Measurements from ENCODE around the gene RASGRP2.

Gene RASGRP2

DNA sequence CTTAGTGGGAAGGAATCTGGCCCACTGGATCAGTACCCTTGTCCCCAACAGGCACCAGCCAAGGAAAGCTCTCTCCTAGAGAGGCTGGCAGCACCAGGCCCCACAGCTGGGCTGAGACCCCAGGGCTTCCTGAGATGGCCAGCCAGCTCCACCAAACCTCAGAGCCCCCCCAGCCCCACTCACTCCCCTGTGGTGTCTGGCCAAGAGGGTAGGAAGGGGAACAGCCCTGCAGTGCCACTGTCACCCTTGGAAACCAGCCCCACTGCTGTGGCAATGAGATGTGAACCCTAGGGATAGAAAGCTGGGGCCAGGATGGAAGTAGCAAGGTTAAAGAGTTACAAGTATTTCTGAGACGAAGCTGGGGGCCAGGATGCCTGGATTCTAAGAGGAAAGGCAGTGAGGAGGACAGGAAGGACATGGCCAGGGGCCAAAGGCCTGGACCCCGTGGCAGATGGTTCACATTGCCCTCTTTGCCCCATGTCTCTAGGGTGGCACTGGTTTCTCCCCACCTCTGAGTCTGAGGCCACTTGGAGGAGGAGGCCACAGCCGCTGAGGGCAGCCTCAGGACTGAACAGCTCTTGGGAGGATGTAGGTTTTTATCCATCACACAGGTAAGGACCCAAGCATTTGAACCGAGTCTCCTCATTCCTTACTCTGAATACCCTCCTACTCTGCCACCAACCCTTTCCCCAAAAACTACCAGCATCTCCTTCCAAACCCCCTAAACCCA lies 49.8 kb downstream of the RASGRP2 start:
- DNase-seq: no peak

DNA sequence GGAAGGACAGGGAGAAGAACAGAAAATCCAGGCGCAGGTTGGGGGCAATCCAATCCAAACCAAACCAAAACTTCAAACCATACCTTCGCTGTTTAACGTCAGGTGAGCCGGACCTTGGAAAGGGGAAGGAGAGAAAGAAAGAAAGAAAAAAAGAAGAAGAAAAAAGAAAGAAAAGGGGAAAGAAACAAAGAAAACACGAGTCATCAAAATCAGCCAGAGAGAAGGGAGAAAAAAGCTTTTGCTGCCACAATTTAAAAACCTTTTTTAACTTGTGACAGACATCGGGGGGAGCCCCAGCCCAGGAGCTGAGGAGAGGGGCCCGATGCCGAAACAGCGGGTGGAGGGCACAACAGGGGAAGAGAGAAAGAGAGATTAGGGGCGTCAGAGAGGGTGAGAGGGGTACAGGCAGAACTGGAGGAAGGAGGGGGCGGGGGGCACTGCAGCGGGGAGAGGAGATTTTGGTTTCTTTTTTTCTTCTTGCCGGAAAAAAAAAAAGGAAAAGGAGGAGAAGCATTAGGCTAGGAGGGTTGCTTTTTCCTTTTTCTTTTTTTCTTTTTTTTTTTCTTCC lies 51.1 kb downstream of the RASGRP2 start:
- DNase-seq: no peak

DNA sequence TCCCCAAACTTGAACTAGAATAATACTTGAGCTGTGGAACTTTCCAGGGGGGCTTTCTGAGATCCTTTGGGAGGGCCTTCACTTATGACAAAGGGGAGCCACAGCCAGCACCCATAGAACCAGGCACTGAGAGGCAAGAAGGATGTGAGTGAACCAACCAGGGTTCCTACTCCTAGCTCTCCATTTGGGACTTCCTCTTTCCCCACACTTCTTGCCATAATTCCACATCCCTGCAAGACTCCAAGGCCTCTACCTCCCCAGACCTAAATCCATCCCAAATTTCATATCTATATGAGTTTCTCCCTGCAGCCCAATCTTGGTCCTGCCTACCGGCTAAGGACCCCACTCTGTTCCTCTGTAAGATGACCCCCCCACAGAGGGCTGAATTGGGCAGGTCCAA lies 52.4 kb downstream of the RASGRP2 start:
- DNase-seq: no peak

DNA sequence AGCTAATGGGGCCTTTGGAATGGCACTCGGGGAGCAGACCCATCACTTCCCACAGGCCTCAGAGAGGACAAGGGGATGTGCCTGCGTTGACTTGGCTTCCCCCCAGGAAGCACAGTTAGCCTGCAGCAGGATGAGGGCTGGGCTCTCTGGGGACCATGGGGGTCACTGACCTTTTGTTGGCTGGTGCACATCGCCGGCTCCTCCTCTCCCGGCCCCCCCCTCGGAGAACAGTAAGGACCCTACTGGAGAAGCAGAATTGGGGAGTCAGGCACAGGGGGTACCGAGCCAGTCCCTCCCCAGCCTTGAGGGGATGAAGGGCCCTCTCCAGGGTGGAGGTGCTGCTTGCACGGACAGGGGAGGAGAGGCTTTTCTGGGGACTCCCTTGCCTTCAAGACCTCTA lies 53.7 kb downstream of the RASGRP2 start:
- DNase-seq: no peak

DNA sequence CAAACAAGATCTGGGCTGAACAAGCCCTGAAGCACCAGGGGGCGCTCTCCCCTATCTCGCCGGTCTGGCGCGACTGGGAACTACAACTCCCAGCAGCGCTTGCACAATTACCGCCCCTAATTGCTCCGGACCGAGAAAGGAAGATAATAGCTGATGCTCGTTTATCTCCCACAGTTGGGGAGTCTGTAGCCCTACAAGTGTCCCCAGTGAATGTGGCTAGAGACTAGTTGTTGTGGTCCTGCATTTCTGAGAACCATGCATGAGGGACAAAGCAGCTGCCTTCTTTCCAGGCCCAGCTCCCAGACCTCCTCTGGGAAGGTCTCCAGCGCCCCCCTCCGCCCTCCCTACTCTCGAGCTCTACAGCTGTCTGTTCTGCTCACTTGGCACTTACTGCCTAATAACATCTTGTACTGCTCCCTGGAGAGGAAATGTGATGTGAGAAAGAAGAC lies 55.4 kb downstream of the RASGRP2 start:
- DNase-seq: peak; percentile 88

DNA sequence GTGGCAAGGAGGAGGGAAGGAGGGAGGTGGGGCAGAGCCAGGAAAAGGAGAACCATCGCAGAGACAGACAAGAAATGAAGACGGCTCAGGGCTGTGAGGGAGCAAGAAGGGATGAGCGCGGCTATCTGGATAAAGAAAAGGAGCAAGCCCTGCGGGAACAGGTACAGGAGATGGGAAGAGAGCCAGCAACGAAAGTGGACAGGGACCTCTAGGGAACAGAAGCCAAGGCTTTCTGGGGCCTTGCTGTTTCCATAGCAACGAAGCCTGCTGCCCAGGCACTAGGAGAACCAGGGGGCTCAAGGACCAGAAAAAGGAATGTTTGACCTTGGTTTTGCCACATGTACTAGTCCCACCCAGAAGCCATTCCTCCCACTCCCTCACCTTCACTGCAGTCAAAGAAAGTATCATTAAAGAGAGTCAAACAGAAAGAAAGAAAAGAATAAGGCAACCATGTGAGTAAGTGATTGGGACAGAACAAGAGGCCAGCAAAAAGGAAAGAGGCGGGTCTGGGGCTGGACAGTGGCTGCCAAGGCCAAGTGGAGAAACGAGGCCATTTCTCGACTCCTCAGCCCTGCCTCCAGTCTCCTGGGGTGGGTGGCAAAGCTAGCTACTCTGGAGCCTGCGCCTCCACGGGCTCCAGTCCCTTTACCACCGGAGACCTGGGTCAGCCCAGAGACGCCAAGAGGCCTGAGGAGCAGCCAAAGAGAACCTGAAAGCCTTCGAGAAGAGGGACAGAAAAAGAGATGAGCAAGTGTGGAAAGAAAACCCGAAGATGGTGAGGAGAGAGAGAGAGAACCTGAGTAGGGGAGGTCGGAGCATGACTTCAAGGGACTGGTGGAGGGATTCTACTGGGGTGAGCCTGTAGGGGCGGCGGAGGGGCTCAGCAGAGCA lies 56.1 kb downstream of the RASGRP2 start:
- DNase-seq: no peak

DNA sequence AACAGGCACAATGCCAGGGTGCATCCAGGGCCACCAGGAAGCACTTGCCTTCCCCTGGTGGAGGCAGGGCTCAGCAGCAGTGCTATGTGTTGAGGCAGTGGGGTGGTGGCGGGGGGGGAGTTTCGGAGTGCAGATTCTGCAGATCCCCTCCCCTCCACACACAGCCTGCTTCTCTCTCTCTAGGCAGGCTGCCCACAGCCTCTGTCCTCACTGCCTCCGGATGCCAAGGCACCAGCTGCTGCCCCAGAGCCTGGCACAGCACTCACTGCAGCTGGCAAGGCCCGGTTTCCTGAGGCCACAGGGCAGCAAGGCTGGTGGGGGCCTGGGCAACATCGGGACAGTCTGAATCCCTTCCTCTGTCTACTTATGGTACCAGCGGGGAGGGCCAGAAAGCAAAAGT lies 56.7 kb downstream of the RASGRP2 start:
- no peak for DNase-seq

DNA sequence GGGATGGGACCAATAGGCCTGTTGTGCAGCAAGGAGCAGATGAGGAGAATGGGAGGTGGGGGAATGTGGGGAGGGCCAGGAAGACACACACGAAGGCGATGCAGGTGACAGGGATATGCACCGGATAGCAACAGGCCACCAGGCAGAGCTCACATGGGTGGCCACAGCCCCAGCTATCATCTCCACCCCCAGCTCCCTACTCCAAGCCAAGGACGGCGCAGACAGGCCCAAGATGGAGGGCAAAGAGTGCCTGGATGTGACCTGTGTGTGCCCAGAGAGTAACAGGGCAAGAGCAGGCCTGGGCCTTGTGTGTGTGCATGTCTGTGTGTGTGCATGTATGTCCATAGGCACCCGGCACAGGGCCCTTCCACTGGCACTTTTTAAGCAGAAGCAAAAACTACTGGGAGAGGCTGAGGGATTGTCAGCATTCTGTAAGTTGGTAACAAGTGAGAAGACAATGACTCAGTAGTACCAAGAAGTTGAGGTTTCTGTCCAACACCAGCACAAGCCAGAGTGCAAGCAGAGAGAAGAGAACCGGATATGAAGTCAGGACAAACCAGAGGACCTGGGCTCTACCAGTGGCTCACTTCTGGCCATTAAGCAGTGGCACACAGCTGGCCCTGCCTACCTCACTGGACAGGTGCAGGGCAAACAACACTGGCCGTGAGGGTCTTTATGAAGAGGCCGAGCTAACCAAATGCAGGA lies 57.3 kb downstream of the RASGRP2 start:
- no peak for DNase-seq

DNA sequence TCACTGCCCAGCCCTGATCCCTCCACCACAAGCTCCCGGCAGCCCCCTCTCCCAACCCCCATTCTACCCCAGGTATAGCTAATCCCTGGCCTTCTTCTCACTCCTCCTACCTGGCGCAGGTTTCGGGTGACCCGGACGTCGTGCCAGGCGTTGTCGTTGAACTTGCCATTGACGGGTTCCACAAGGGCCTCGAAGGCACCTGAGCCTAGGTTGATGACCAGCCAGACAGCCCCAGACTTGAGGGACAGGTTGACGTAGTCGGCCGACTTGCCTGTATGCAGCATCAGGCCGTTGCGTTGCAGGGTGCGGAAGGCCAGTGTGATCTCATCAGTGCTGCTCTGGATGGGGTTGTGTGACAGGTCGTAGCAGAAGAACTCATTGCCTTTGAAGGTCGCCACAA lies 58.4 kb downstream of the RASGRP2 start:
- DNase-seq: no peak

DNA sequence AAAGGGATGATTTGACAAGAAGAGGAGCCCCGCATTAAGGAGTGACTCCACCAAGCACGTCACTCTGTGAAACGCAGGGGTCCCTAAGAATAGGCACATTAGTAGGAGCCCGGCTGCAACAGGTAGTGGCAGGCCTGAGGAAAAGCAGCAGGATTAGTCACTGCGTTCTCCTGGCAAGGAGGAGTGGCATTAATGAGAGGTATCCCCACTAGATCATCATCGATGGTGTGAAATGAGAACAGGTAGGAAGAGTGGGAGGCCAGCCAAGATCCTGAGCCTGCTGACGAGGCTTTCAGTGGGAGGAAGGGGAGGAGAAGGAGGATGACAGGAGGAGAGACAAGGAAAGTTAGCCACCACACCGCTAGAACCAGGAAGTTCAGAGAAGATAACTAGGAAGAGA lies 59.6 kb downstream of the RASGRP2 start:
- DNase-seq: no peak

DNA sequence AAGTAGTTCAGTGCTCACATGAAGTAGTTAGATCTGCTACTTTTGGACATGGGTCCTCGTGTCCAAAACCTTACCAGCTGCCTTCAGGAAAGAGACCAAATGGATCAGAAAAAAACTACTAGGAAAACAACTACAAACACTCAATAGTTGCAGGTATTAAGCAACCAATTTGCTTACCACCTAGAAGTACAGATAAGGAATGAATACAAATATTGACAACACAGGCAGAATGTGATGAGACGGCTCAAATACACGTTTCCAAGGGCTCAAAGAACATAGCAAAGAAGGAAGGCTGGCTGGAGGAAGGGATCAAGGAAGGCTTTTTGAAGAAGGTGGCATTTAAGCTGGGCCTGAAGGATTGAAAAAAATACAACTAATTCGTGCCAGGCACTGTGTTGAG lies 62.8 kb downstream of the RASGRP2 start:
- no peak for DNase-seq

DNA sequence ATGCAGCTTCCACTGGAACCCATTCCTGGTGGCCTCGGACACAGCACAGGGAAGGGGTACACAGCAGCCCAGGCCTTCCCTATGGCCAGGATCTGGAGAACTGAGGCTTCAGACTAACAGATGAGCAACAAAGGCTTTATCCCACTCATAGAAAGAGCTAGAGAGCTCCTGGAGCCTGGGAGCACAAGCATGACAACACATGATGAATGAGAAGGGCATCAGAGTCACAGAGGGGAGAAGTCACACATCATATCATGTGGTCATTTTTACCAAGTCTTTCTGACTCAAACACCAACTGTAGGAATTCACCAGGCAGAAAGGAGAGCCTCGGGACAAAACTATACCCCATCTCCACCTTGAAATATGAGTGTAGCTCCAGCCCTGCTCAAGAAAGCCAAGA lies 64.1 kb downstream of the RASGRP2 start:
- DNase-seq: no peak

DNA sequence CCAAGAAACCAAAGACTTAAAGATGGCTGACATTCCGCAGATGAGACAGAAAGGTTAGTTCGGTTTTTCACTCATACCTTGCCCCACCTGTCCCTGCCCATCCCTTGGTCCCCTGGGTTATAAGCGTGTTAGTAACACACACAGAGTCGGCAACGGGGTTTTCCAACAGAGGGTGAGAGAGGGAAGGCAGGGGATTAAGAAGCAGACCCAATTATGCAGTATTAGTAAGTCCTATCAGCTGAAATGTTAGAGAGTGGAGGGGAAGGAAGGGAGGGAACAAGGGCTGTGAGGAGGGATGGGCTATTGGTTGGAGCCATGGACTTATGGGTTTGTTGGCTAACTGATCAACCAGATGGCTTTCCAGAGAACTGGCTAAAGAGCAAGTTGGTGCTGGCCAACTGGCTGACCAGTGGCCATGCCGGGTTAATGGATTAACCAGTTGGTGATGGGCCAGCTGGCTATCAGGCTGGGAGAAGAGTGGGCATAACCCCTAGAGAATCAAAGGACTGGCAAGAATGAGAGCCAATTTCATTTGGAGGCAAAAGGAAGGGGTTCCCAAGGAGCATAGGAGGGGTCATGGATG lies 66.4 kb downstream of the RASGRP2 start:
- DNase-seq: no peak

Data from CD4-positive, alpha-beta T cell treated with Interferon gamma for 1 hour (primary cell).